ENCODE results near the gene TP53TG5.

TP53TG5 gene

GRCh38 chr20:45378191-45378590 is at the start of gene TP53TG5:
Gene TP53TG5 (minus strand): TSS chr20:45378325. CDS start chr20:45378236, 89 bp downstream.
- no peak within 1 kb of the TSS for H3K4me3 ChIP-seq (ENCODE audit: low read depth, low read length)
- ChIA-PET POLR2A (no interaction called here), CTCF (interaction anchor here (1.6 to 11.0 kb wide), 2 partner anchors 16 to 59 kb away, joined by 4 to 191 read pairs; partner anchors contain the start of gene SYS1)
- DNase-seq (ENCODE audit: low read depth, low spot score) = no peak
- TF ChIP-seq, protein P1, sequence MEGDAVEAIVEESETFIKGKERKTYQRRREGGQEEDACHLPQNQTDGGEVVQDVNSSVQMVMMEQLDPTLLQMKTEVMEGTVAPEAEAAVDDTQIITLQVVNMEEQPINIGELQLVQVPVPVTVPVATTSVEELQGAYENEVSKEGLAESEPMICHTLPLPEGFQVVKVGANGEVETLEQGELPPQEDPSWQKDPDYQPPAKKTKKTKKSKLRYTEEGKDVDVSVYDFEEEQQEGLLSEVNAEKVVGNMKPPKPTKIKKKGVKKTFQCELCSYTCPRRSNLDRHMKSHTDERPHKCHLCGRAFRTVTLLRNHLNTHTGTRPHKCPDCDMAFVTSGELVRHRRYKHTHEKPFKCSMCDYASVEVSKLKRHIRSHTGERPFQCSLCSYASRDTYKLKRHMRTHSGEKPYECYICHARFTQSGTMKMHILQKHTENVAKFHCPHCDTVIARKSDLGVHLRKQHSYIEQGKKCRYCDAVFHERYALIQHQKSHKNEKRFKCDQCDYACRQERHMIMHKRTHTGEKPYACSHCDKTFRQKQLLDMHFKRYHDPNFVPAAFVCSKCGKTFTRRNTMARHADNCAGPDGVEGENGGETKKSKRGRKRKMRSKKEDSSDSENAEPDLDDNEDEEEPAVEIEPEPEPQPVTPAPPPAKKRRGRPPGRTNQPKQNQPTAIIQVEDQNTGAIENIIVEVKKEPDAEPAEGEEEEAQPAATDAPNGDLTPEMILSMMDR (IDR thresholded peaks at IDR 0.05; ENCODE audit: insufficient read depth, low read length, missing control alignments) = no peak

- TF ChIP-seq, protein P1 (IDR thresholded peaks at IDR 0.05; ENCODE audit: insufficient read depth, low read length, missing control alignments) = no peak
- DNase-seq (ENCODE audit: low read depth, low spot score) = no peak
- ChIA-PET CTCF (interaction anchor here (1.8 to 14.0 kb wide), 4 partner anchors 9 to 107 kb away, joined by 5 to 460 read pairs (median 23); no protein-coding TSS in a partner anchor), POLR2A (interaction anchor here (1.2 kb wide), 1 partner anchor 64 kb away, joined by 3 read pairs; the partner anchor contains the start of gene SYS1)
- H3K4me3 ChIP-seq (ENCODE audit: low read depth, low read length) = no peak overlapping the region
Observed at GRCh38 chr20:45427236-45428149, 49.4 kb upstream of the TP53TG5 start.

- TF ChIP-seq, protein P1 (IDR thresholded peaks at IDR 0.05; ENCODE audit: insufficient read depth, low read length, missing control alignments) = no peak
- CTCF ChIA-PET = interaction anchor here (4.1 to 14.0 kb wide), 2 partner anchors 10 to 106 kb away, joined by 41 to 460 read pairs; no protein-coding TSS in a partner anchor
- no peak for DNase-seq (ENCODE audit: low read depth, low spot score)
- POLR2A ChIA-PET = interaction anchor here (1.0 kb wide), 1 partner anchor 11 kb away, joined by 3 read pairs; the partner anchor contains the start of gene PIGT
- H3K4me3 ChIP-seq (ENCODE audit: low read depth, low read length) = no peak overlapping the region
Observed at GRCh38 chr20:45426320-45427016, 48.3 kb upstream of the TP53TG5 start.

DNA sequence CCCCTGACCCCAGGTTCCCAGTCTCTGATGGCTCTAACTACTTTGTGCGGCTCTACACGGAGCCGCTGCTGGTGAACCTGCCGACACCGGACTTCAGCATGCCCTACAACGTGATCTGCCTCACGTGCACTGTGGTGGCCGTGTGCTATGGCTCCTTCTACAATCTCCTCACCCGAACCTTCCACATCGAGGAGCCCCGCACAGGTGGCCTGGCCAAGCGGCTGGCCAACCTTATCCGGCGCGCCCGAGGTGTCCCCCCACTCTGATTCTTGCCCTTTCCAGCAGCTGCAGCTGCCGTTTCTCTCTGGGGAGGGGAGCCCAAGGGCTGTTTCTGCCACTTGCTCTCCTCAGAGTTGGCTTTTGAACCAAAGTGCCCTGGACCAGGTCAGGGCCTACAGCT is 47.4 kb upstream of the TP53TG5 start:
- POLR2A ChIA-PET = interaction anchor here (1.0 kb wide), 1 partner anchor 10 kb away, joined by 3 read pairs; the partner anchor contains the start of gene PIGT

GRCh38 chr20:45423700-45424099 is 45.6 kb upstream of the TP53TG5 start:
- ChIA-PET POLR2A (no interaction called here), CTCF (no interaction called here)
- TF ChIP-seq, protein P1 (IDR thresholded peaks at IDR 0.05; ENCODE audit: insufficient read depth, low read length, missing control alignments) = no peak
- no peak for DNase-seq (ENCODE audit: low read depth, low spot score)
- H3K4me3 ChIP-seq (ENCODE audit: low read depth, low read length) = no peak overlapping the region

More for the DNA sequence above, 47.4 kb upstream of the TP53TG5 start:
- DNase-seq (ENCODE audit: low read depth, low spot score) = no peak
- no peak overlapping the region for H3K4me3 ChIP-seq (ENCODE audit: low read depth, low read length)
- CTCF ChIA-PET = interaction anchor here (4.1 kb wide), 1 partner anchor 11 kb away, joined by 41 read pairs; no protein-coding TSS in a partner anchor
- TF ChIP-seq, protein P1 (IDR thresholded peaks at IDR 0.05; ENCODE audit: insufficient read depth, low read length, missing control alignments) = no peak

All from AG04449 (cell line).